Measurements from ENCODE around the gene ZG16B. TPM values are rescaled to one million over a fixed set of nuclear protein-coding genes. Genes with fewer than 3 reads are reported as not detected.

ZG16B gene
- total and polyA plus RNA-seq, 8 donors: 13.0 to 39.0 (median 22.3) TPM; not detected in 3

DNA sequence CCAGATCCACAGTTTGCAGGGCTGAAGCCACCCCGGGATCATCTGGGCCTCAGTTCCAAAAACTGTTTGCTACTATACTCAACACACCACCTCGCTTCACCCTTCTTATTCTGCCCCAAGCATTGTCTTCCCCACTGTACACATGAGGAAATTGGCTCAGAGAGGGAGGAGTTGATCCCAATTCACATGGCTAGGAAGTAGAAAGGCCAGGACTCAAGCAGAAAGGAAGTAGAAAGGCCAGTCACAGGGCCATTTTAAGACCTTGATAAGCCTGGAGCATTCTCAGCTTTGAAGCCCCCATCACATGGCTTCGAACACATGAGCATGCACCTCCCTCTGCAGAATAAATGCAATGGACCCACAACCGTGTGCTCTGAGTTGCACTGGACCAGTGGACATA is 35.5 kb downstream of the ZG16B start:
- Histone ChIP-seq H3K27me3 (peaks cover 0 to 24% (median 0%) of the 10 kb centered on the region in 3 donors), H3K4me1 (peaks cover 5 to 12% (median 9%) of the 10 kb centered on the region in 4 donors), H3K9me3 (peaks cover 4 to 8% (median 6%) of the 10 kb centered on the region in 4 donors), H3K27ac (no peak overlapping the region), H3K36me3 (no peaks in the 10 kb centered on the region), H3K4me3 (no peak overlapping the region)
- WGBS, 5 donors: 63 to 75% (median 71%) methylated on average over 4 of the region's 4 CpGs
- DNase-seq: no peak
- intact Hi-C loops (cut with DNase I; ENCODE audit: low total_unique reads): loop anchor here (10.0 kb wide), 1 partner anchor 81 kb away; the partner anchor contains the start of gene PRSS33
- no peak for TF ChIP-seq POLR2AphosphoS5 (IDR thresholded peaks at IDR 0.05)
- no peak for TF ChIP-seq POLR2A (IDR thresholded peaks at IDR 0.05)
- TF ChIP-seq EP300 (IDR thresholded peaks at IDR 0.05): no peak
- TF ChIP-seq, protein P1, sequence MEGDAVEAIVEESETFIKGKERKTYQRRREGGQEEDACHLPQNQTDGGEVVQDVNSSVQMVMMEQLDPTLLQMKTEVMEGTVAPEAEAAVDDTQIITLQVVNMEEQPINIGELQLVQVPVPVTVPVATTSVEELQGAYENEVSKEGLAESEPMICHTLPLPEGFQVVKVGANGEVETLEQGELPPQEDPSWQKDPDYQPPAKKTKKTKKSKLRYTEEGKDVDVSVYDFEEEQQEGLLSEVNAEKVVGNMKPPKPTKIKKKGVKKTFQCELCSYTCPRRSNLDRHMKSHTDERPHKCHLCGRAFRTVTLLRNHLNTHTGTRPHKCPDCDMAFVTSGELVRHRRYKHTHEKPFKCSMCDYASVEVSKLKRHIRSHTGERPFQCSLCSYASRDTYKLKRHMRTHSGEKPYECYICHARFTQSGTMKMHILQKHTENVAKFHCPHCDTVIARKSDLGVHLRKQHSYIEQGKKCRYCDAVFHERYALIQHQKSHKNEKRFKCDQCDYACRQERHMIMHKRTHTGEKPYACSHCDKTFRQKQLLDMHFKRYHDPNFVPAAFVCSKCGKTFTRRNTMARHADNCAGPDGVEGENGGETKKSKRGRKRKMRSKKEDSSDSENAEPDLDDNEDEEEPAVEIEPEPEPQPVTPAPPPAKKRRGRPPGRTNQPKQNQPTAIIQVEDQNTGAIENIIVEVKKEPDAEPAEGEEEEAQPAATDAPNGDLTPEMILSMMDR (IDR thresholded peaks at IDR 0.05): no peak

DNA sequence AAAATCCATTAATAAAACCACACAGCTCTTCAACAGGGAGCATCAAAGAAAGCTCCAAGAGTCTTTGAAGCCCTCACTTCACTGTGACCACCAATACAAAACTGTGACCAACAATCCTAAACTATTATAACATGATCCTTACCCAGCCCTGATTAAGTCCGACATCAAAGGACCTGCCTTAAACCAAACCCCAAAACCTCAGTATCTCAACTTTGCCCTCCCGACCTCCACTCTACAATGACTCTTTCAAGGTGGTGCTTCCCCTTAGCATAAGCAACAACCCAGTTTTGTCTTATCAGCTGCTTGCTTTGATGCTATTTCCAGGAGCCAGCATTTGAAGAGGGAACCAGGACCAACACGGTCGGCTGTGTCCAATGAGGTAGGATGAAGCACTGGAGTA is 36.3 kb downstream of the ZG16B start:
- 51 to 86% (median 60%) methylated on average over 4 of the region's 4 CpGs for WGBS, 5 donors
- no peak for TF ChIP-seq POLR2AphosphoS5 (IDR thresholded peaks at IDR 0.05)
- Histone ChIP-seq H3K27me3 (peaks cover 0 to 20% (median 0%) of the 10 kb centered on the region in 3 donors), H3K36me3 (no peaks in the 10 kb centered on the region), H3K4me3 (no peak overlapping the region), H3K27ac (no peak overlapping the region), H3K9me3 (peaks cover 0 to under 1% (median 0%) of the 10 kb centered on the region in 4 donors), H3K4me1 (peaks cover 5 to 12% (median 9%) of the 10 kb centered on the region in 4 donors)
- no peak for DNase-seq
- intact Hi-C loops (cut with DNase I; ENCODE audit: low total_unique reads): loop anchor here (10.0 kb wide), 1 partner anchor 82 kb away; the partner anchor contains the start of gene PRSS33

DNA sequence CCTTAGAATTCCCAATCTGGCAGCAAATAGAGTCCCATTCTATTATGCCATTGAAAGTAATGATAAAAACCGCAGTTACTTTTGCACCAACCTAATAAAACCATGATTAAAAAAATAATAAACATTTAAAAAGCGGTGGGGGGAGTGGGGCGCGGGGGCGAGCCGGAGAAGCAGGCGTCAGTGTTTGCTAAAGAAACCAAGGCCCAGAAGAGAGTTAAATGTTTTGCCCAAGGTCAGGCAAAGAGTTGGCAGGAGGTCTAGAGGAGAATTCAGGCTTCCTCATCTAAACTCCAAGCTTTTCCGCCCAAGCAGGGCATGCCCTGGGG is 37.5 kb downstream of the ZG16B start:
- WGBS, 5 donors: 18 to 52% (median 35%) methylated on average over 8 of the region's 8 CpGs
- Histone ChIP-seq H3K4me1 (peaks cover 5 to 12% (median 9%) of the 10 kb centered on the region in 4 donors), H3K27me3 (peaks cover 0 to 19% (median 0%) of the 10 kb centered on the region in 3 donors), H3K27ac (peak overlapping the region; percentile 93 to 95 (median 94)), H3K36me3 (no peaks in the 10 kb centered on the region), H3K4me3 (peak overlapping the region; percentile 58 to 73 (median 60)), H3K9me3 (no peaks in the 10 kb centered on the region)
- TF ChIP-seq EP300 (IDR thresholded peaks at IDR 0.05): no peak
- TF ChIP-seq POLR2A (IDR thresholded peaks at IDR 0.05): no peak
- TF ChIP-seq POLR2AphosphoS5 (IDR thresholded peaks at IDR 0.05): no peak
- TF ChIP-seq, protein P1 (IDR thresholded peaks at IDR 0.05): no peak
- DNase-seq: no peak
- intact Hi-C loops (cut with DNase I; ENCODE audit: low total_unique reads): loop anchor here (10.0 kb wide), 1 partner anchor 83 kb away; the partner anchor contains the start of gene PRSS33

DNA sequence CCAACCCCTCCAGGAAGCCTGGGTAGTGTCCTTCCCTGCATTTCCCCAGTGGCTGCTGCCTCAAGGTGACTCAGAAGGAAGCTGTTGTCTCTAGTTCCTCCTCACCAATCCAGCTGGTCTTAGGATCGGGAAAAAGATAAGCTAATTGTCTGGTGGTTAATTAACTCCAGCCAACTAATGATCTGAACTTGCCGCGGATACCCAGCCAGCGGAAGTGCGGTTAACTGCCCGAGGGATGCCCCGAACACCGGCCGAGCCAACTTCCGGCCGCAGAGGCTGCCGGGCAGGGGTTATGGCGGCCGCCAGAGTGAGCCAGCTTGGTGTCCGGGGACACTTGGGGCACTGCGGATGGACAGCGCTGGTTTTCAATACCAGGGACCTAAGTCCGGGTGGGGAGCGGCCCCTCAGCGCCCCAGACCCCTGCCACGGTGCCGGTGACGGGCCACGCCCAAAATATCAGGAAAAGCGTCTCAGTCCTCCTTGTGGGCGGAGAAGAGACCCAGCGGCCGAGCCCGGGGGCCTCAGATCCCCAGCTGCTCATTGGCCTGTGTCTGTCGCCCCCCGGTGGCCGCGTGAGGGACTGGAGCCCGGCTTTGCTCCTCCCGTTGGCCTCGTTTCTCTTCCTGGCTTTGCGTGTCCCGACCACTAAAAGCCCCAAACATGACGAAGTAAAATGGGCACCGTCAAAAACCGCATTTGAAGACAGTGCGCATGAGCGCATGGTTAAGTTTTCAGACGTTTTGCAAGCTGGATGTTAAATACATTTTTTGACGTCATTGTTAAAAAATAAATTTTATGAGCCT is 38.1 kb downstream of the ZG16B start:
- WGBS, 5 donors: 0 to 1% (median 1%) methylated on average over 27 to 45 of the region's 45 CpGs
- peak; percentile 96 to 97 for DNase-seq
- Histone ChIP-seq H3K9me3 (no peaks in the 10 kb centered on the region), H3K27me3 (peaks cover 0 to 14% (median 0%) of the 10 kb centered on the region in 3 donors), H3K4me1 (peaks cover 5 to 12% (median 9%) of the 10 kb centered on the region in 4 donors), H3K4me3 (peak overlapping the region; percentile 58 to 73 (median 60)), H3K27ac (peak overlapping the region; percentile 93 to 95 (median 94)), H3K36me3 (no peaks in the 10 kb centered on the region)
- TF ChIP-seq POLR2AphosphoS5 (IDR thresholded peaks at IDR 0.05): peak; percentile 42 to 68 (median 55)
- no peak for TF ChIP-seq EP300 (IDR thresholded peaks at IDR 0.05)
- peak in 1 of 4 donors; percentile 14 for TF ChIP-seq POLR2A (IDR thresholded peaks at IDR 0.05)
- TF ChIP-seq, protein P1 (IDR thresholded peaks at IDR 0.05): peak in 5 of 7 experiments; percentile 94 to 99 (median 97)
- intact Hi-C loops (cut with DNase I; ENCODE audit: low total_unique reads): loop anchor here (10.0 kb wide), 1 partner anchor 83 kb away; the partner anchor contains the start of gene PRSS33
